Thoracic aorta (tissue), 2 donors: ENCODE results near the gene CELF5. TPM values are rescaled to one million over a fixed set of nuclear protein-coding genes. Genes with fewer than 3 reads are reported as not detected.
"Not testable (repeated sequence)": the region's sequence is repeated elsewhere in the genome, so short reads cannot be mapped to it uniquely, and the experiment has no call there.

Experiments
- ATAC-seq: fragments of 150-250 bp; one replicate; pipeline ENCODE4 v1.8.0; 2017; ENCODE audit warnings: low read depth; ENCODE audit not compliant: insufficient number of reproducible peaks, low FRiP score
- DNase-seq: peaks from one replicate; pipeline ENCODE4 v3.0.0-alpha.2; 2020; ENCODE audit warnings: low spot score
- H3K27ac ChIP-seq, 2 donors: fragments of 200-600 bp; sonication (generic); 1 replicate in 1 of 2; 2 replicates in 1 of 2; pipeline ENCODE4 v1.5.1; 2016; ENCODE audit warnings: mild to moderate bottlenecking in 2 of 2, moderate library complexity in 2 of 2
- H3K27me3 ChIP-seq: fragments of 200-600 bp; sonication (generic); replicated peaks from 2 replicates; pipeline ENCODE4 v1.6.0; 2016; ENCODE audit warnings: mild to moderate bottlenecking; ENCODE audit not compliant: insufficient read depth
- H3K36me3 ChIP-seq: fragments of 200-600 bp; sonication (generic); one replicate; pipeline ENCODE4 v1.5.1; 2016
- H3K4me1 ChIP-seq, 2 donors: fragments of 200-600 bp; sonication (generic); 1 replicate in 1 of 2; 2 replicates in 1 of 2; pipeline versions ENCODE4 v1.5.1 to v1.6.0; 2016; ENCODE audit warnings: low read depth in 2 of 2, mild to moderate bottlenecking in 1 of 2; ENCODE audit not compliant: control insufficient read depth in 1 of 2
- H3K4me3 ChIP-seq: fragments of 200-600 bp; sonication (generic); 2 replicates; pipeline ENCODE4 v1.5.1; 2016; ENCODE audit warnings: mild to moderate bottlenecking
- H3K9me3 ChIP-seq: fragments of 200-600 bp; sonication (generic); 2 replicates; pipeline ENCODE4 v1.5.1; 2016
- CTCF ChIP-seq: fragments of 200-600 bp; sonication (generic); IDR thresholded peaks from one replicate; pipeline ENCODE4 v1.5.1; 2019; ENCODE audit warnings: antibody characterized with exemption
- total RNA-seq, 2 donors: library from RNA; depleted of rRNA; stranded (reverse); fragments of >200 nt; gene quantifications; one replicate each; pipeline versions ENCODE4 v1.1.0 to v1.2.3, GENCODE V29; 2016

The CELF5 gene
- total RNA-seq, 2 donors from 2014 or later = not detected

- Histone ChIP-seq H3K9me3 (no peaks in the 10 kb centered on the region), H3K27me3 (no peaks in the 10 kb centered on the region), H3K4me1 (no peaks in the 10 kb centered on the region), H3K36me3 (no peaks in the 10 kb centered on the region), H3K4me3 (no peak overlapping the region), H3K27ac (no peak overlapping the region)
- ATAC-seq = no peak
- TF ChIP-seq CTCF = no peak
- no peak for DNase-seq
These were observed 9.4 kb downstream of the CELF5 start for GRCh38 chr19:3233831-3234230.

- DNase-seq = no peak
- no peaks in the 10 kb centered on the region for H3K27me3 ChIP-seq
- H3K4me1 ChIP-seq = no peaks in the 10 kb centered on the region
- no peak overlapping the region for H3K27ac ChIP-seq
- no peaks in the 10 kb centered on the region for H3K9me3 ChIP-seq
- no peak for ATAC-seq
- no peaks in the 10 kb centered on the region for H3K36me3 ChIP-seq
- TF ChIP-seq CTCF = no peak
- no peak overlapping the region for H3K4me3 ChIP-seq
These were observed 10.3 kb downstream of the CELF5 start for GRCh38 chr19:3234800-3235199.

- H3K9me3 ChIP-seq, H3K4me3 ChIP-seq, H3K27me3 ChIP-seq, ATAC-seq, H3K27ac ChIP-seq, H3K4me1 ChIP-seq, H3K36me3 ChIP-seq, DNase-seq: not testable (repeated sequence)
These were observed 11.1 kb downstream of the CELF5 start for GRCh38 chr19:3235604-3236003.

- Histone ChIP-seq H3K36me3 (no peaks in the 10 kb centered on the region), H3K4me3 (no peak overlapping the region), H3K9me3 (no peaks in the 10 kb centered on the region), H3K27ac (no peak overlapping the region), H3K4me1 (no peaks in the 10 kb centered on the region), H3K27me3 (no peaks in the 10 kb centered on the region)
- no peak for ATAC-seq
- no peak for TF ChIP-seq CTCF
- no peak for DNase-seq
These were observed 11.8 kb downstream of the CELF5 start for GRCh38 chr19:3236272-3236671.

- no peak for ATAC-seq
These were observed 13.7 kb downstream of the CELF5 start for GRCh38 chr19:3238066-3238561.

More at GRCh38 chr19:3238066-3238561, 13.7 kb downstream of the CELF5 start:
- no peaks in the 10 kb centered on the region for H3K9me3 ChIP-seq
- H3K27ac ChIP-seq = no peak overlapping the region
- no peaks in the 10 kb centered on the region for H3K36me3 ChIP-seq
- DNase-seq = no peak
- TF ChIP-seq CTCF = no peak
- no peak overlapping the region for H3K4me3 ChIP-seq
- H3K4me1 ChIP-seq = no peaks in the 10 kb centered on the region
- no peaks in the 10 kb centered on the region for H3K27me3 ChIP-seq
